ENCODE data around the gene SCAF4.

GRCh38 chr21:31650930-31651329 lies 81.0 kb downstream of the SCAF4 start:
- TF ChIP-seq EZH2 (IDR thresholded peaks at IDR 0.05), result no peak
- no peak for TF ChIP-seq CTCF (IDR thresholded peaks at IDR 0.05)
- TF ChIP-seq EZH2phosphoT487 (IDR thresholded peaks at IDR 0.05), result no peak
